Body of pancreas (tissue), 4 donors: Measurements from ENCODE around the gene RAB34. TPM values are rescaled to one million over a fixed set of nuclear protein-coding genes. Genes with fewer than 3 reads are reported as not detected.
"Not testable (repeated sequence)": the region's sequence is repeated elsewhere in the genome, so short reads cannot be mapped to it uniquely, and the experiment has no call there.

Experiments
- ATAC-seq: fragments of 150-250 bp; one replicate; pipeline ENCODE4 v1.9.1; 2016
- DNase-seq, 4 donors: peaks; one replicate each; pipeline ENCODE4 v3.0.0-alpha.2; 2019
- H3K27ac ChIP-seq, 4 donors: fragments of 200-600 bp; sonication (generic); 1 replicate in 3 of 4; 2 replicates in 1 of 4; pipeline versions ENCODE4 v1.5.1 to v1.6.1; 2016 to 2019; ENCODE audit warnings: mild to moderate bottlenecking in 1 of 4, mixed read lengths in 1 of 4, moderate library complexity in 1 of 4
- H3K27me3 ChIP-seq, 2 donors: fragments of 200-600 bp; sonication (generic); one replicate each; pipeline ENCODE4 v1.6.0; 2016; ENCODE audit warnings: mild to moderate bottlenecking in 1 of 2
- H3K36me3 ChIP-seq, 2 donors: fragments of 200-600 bp; sonication (generic); replicated peaks in 1 of 2; 2 replicates each; pipeline ENCODE4 v1.5.1; 2016; ENCODE audit warnings: low read depth in 2 of 2; ENCODE audit not compliant: insufficient read depth in 1 of 2
- H3K4me1 ChIP-seq: fragments of 200-600 bp; sonication (generic); one replicate; pipeline ENCODE4 v1.6.0; 2016
- H3K4me3 ChIP-seq, 2 donors: fragments of 200-600 bp; sonication (generic); 1 replicate in 1 of 2; 2 replicates in 1 of 2; pipeline ENCODE4 v1.5.1; 2016 to 2019
- H3K9me3 ChIP-seq, 3 donors: fragments of 200-600 bp; sonication (generic); 1 replicate in 2 of 3; 2 replicates in 1 of 3; pipeline ENCODE4 v1.5.1; 2016
- CTCF ChIP-seq, 7 experiments: fragments of 450-650 bp in 4 of 7; fragments of 200-600 bp in 3 of 7; sonication (generic) in 3 of 7; IDR thresholded peaks; one replicate each; pipeline ENCODE4 v1.5.1; 2016 to 2019; ENCODE audit warnings: antibody characterized with exemption in 7 of 7
- POLR2A ChIP-seq, 3 donors: fragments of 450-650 bp; IDR thresholded peaks; one replicate each; pipeline ENCODE4 v1.6.1; 2016; ENCODE audit warnings: antibody characterized with exemption in 3 of 3, mild to moderate bottlenecking in 2 of 3
- WGBS, 2 donors: methylation state at CpG; one replicate each; pipeline ENCODE4 v1.1.5; 2017; 5-methylcytosine and 5-hydroxymethylcytosine counted together
- intact Hi-C: fragments of 100-400 bp; cut with DNase I; formaldehyde crosslinking; loops from one replicate; pipeline ENCODE4 v1.15.1; 2023
- total RNA-seq, 2 donors: library from RNA; depleted of rRNA; stranded (reverse); fragments of >200 nt; gene quantifications; one replicate each; pipeline ENCODE4 v1.1.0, GENCODE V29; 2016

The RAB34 gene
- total RNA-seq, 2 donors from 2014 or later: 18.2 to 61.3 TPM

DNA sequence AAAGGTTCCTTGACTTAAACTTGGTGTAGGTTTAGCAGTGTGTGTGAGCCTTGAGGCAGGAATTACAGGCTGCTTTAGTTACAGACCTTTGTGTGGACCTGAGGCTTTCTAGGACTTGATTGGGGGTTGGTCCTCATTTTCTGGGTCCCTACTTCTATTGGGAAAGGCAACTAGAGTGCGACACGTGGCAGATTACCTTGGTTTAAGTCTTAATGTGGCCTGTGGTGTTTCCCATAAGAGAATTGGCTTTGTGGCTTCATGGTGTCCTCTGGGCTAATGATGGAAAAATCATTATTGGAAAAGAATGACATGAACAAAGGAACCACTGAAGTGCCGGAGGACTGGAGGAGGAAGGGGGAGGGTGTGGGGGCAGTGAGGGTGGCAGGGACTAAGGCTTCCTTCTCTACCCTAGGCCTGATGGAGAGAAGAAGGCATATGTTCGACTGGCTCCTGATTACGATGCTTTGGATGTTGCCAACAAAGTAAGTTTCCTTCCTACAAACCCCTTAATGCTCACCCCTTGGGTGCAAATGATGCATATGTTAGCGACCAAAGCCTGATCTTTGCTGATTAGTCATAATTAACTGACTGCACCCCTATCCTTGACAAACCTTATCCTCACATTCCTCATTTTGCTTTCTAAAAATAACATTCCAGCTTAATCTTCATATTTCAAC is 5.6 kb upstream of the RAB34 start:
- Histone ChIP-seq H3K27ac (no peak overlapping the region), H3K4me3 (no peak overlapping the region), H3K9me3 (no peaks in the 10 kb centered on the region), H3K27me3 (no peaks in the 10 kb centered on the region), H3K36me3 (peaks cover 18 to 22% of the 10 kb centered on the region in 2 donors), H3K4me1 (peaks cover 59% of the 10 kb centered on the region)
- no peak for TF ChIP-seq POLR2A (IDR thresholded peaks at IDR 0.05)
- TF ChIP-seq CTCF (IDR thresholded peaks at IDR 0.05): no peak
- 65 to 73% methylated on average over 6 of the region's 6 CpGs for WGBS, 2 donors
- intact Hi-C loops: no loop called here
- ATAC-seq: no peak
- no peak for DNase-seq

DNA sequence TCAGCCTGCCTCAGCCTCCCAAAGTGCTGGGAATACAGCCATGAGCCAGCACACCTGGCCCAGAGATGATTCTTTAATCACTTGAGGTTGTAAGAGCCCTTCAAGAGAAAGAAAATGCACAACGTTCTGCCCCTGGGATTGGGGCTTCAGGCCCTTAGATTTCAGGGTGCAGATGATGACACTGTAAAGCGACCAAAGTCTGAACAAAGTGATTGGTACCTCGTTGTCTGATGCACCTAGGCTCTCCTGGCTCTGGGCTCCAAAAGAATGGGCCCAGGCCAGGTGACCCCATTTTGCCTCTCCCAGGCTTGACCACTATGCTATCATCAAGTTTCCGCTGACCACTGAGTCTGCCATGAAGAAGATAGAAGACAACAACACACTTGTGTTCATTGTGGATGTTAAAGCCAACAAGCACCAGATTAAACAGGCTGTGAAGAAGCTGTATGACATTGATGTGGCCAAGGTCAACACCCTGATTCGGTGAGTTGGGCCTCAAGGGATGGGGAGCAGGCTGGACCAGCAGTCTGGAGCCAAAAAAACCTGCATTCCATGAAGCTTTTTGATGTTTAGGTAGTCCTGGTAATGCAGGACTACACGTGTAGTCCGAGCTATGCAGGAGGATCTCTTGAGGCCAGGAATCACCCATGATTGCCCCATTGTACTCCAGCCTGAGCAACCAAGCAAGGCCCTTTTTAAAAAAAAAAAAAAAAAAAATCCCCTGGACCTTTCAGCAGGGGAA is 4.9 kb upstream of the RAB34 start:
- peaks cover 55% of the 10 kb centered on the region for H3K4me1 ChIP-seq
- no peak overlapping the region for H3K27ac ChIP-seq
- no peak for TF ChIP-seq POLR2A (IDR thresholded peaks at IDR 0.05)
- no peak for TF ChIP-seq CTCF (IDR thresholded peaks at IDR 0.05)
- H3K36me3 ChIP-seq: peaks cover 18 to 22% of the 10 kb centered on the region in 2 donors
- WGBS, 2 donors: 50 to 56% methylated on average over 6 to 7 of the region's 7 CpGs
- H3K27me3 ChIP-seq: no peaks in the 10 kb centered on the region
- DNase-seq (no peak), ATAC-seq (no peak)
- H3K9me3 ChIP-seq: no peaks in the 10 kb centered on the region
- H3K4me3 ChIP-seq: no peak overlapping the region
- intact Hi-C loops: no loop called here

DNA sequence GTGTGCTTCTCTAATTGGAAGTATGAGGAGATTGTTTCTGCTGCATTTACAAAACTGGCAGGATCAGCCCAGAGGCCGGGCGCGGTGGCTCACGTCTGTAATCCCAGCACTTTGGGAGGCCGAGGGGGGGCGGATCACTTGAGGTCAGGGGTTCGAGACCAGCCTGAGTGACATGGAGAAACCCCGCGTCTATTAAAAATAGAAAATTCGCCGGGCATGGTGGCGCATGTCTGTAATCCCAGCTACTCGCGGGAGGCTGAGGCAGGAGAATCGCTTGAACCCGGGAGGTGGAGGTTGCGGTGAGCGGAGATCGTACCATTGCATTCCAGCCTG is 3.3 kb upstream of the RAB34 start:
- peaks cover 18 to 22% of the 10 kb centered on the region in 2 donors for H3K36me3 ChIP-seq

GRCh38 chr17:28720247-28720996 is 2.8 kb upstream of the RAB34 start:
- no peak for TF ChIP-seq CTCF (IDR thresholded peaks at IDR 0.05)
- TF ChIP-seq POLR2A (IDR thresholded peaks at IDR 0.05): no peak
- H3K27me3 ChIP-seq: peaks cover 0 to 6% of the 10 kb centered on the region in 2 donors
- H3K4me3 ChIP-seq: peak overlapping the region; percentile 93 to 98
- DNase-seq (no peak), ATAC-seq (no peak)
- WGBS, 2 donors: 2% methylated on average over 29 to 30 of the region's 30 CpGs
- no peaks in the 10 kb centered on the region for H3K9me3 ChIP-seq
- peaks cover 18 to 22% of the 10 kb centered on the region in 2 donors for H3K36me3 ChIP-seq
- H3K27ac ChIP-seq: peak overlapping the region; percentile 64 to 77 (median 74)
- intact Hi-C loops: no loop called here
- H3K4me1 ChIP-seq: peaks cover 45% of the 10 kb centered on the region

More for the DNA sequence above, 3.3 kb upstream of the RAB34 start:
- H3K9me3 ChIP-seq, DNase-seq, H3K27me3 ChIP-seq, ATAC-seq, intact Hi-C loops: not testable (repeated sequence)
- H3K27ac ChIP-seq: peak overlapping the region in 2 of 4 donors; percentile 71 to 77
- 30 to 31% methylated on average over 15 to 19 of the region's 19 CpGs for WGBS, 2 donors
- peak overlapping the region; percentile 93 to 98 for H3K4me3 ChIP-seq
- peaks cover 50% of the 10 kb centered on the region for H3K4me1 ChIP-seq

DNA sequence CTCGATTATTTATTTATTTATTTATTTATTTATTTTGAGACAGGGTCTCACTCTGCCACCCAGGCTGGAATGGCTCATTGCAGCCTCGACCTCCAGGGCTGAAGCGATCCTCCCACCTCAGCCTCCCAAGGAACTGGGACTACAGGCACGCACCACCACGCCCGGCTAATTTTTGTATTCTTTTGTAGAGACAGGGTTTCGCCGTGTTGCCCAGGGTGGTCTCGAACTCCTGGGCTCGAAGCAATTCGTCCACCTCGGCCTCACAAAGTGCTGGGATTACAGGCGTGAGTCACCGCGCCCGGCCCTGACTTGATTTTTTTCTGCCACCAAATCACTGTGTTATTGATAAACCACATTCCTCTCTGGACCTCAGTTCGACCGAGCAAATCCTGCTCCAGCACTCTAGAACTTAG is 1.4 kb upstream of the RAB34 start:
- ATAC-seq: no peak
- 26 to 32% methylated on average over 18 of the region's 18 CpGs for WGBS, 2 donors
- intact Hi-C loops: no loop called here
- Histone ChIP-seq H3K27ac (peak overlapping the region; percentile 71 to 77 (median 74)), H3K27me3 (peaks cover 0 to 6% of the 10 kb centered on the region in 2 donors), H3K36me3 (peaks cover 14 to 20% of the 10 kb centered on the region in 2 donors), H3K4me1 (peaks cover 31% of the 10 kb centered on the region), H3K9me3 (no peaks in the 10 kb centered on the region), H3K4me3 (no peak overlapping the region)
- DNase-seq: no peak
- TF ChIP-seq POLR2A (IDR thresholded peaks at IDR 0.05): no peak
- TF ChIP-seq CTCF (IDR thresholded peaks at IDR 0.05): no peak
